Measurements from ENCODE around the gene LGALS9C.
"Not testable (repeated sequence)": the region's sequence is repeated elsewhere in the genome, so short reads cannot be mapped to it uniquely, and the experiment has no call there.

DNA sequence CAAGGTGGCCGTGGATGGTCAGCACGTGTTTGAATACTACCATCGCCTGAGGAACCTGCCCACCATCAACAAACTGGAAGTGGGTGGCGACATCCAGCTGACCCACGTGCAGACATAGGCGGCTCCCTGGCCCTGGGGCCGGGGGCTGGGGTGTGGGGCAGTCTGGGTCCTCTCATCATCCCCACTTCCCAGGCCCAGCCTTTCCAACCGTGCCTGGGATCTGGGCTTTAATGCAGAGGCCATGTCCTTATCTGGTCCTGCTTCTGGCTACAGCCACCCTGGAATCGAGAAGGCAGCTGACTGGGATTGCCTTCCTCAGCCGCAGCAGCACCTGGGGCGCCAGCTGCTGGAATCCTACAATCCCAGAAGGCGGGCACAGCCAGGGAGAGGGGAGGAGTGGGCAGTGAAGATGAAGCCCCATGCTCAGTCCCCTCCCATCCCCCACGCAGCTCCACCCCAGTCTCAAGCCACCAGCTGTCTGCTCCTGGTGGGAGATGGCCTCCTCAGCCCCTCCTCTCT is 17.7 kb downstream of the LGALS9C start:
- not testable (repeated sequence) for TF ChIP-seq CTCF (conservative IDR thresholded peaks at IDR 0.05 in 1 of 2, IDR thresholded peaks at IDR 0.05 in 1 of 2; ENCODE audit: low read depth in 1 of 2, low read length in 2 of 2); EZH2 (IDR thresholded peaks at IDR 0.05; ENCODE audit: low read length, missing control alignments)
